ENCODE measurements around the gene SSTR5. TPM values are rescaled to one million over a fixed set of nuclear protein-coding genes. Genes with fewer than 3 reads are reported as not detected.

SSTR5 gene
- total RNA-seq, 4 donors from 2014 or later: not detected

GRCh38 chr16:1095450-1096168 is 23.1 kb downstream of the SSTR5 start:
- Histone ChIP-seq H3K9me3 (no peaks in the 10 kb centered on the region), H3K4me3 (no peak overlapping the region), H3K4me1 (no peaks in the 10 kb centered on the region), H3K36me3 (no peaks in the 10 kb centered on the region), H3K27ac (no peak overlapping the region), H3K27me3 (peaks cover 0 to 77% of the 10 kb centered on the region in 2 donors)
- no peak for TF ChIP-seq EP300 (IDR thresholded peaks at IDR 0.05)
- TF ChIP-seq POLR2A (IDR thresholded peaks at IDR 0.05): no peak
- no peak for TF ChIP-seq CTCF (IDR thresholded peaks at IDR 0.05)
- WGBS, 2 donors: 35 to 42% methylated on average over 9 to 10 of the region's 16 CpGs
- no peak for DNase-seq (ENCODE audit: low spot score in 2 of 2)

GRCh38 chr16:1096169-1097082 is 23.9 kb downstream of the SSTR5 start, which contains the start of gene C1QTNF8:
Gene C1QTNF8, minus strand, starts transcription at chr16:1096244. Its CDS starts 1,322 bp downstream, at chr16:1094922.
- Histone ChIP-seq H3K9me3 (no peaks in the 10 kb centered on the region), H3K4me1 (no peaks in the 10 kb centered on the region), H3K4me3 (no peak within 1 kb of the TSS), H3K27ac (no peak within 1 kb of the TSS), H3K27me3 (peaks cover 0 to 76% of the 10 kb centered on the region in 2 donors), H3K36me3 (no peaks in the 10 kb centered on the region)
- TF ChIP-seq POLR2A (IDR thresholded peaks at IDR 0.05) (no peak), CTCF (IDR thresholded peaks at IDR 0.05) (no peak), EP300 (IDR thresholded peaks at IDR 0.05) (no peak)
- 51 to 53% methylated on average over 43 to 44 of the region's 55 CpGs for WGBS, 2 donors
- DNase-seq (ENCODE audit: low spot score in 2 of 2): no peak

GRCh38 chr16:1097156-1097555 is 24.6 kb downstream of the SSTR5 start:
- H3K4me1 ChIP-seq: no peaks in the 10 kb centered on the region
- no peak overlapping the region for H3K27ac ChIP-seq
- TF ChIP-seq EP300 (IDR thresholded peaks at IDR 0.05) (no peak), CTCF (IDR thresholded peaks at IDR 0.05) (no peak), POLR2A (IDR thresholded peaks at IDR 0.05) (no peak)
- H3K4me3 ChIP-seq: no peak overlapping the region
- H3K9me3 ChIP-seq: no peaks in the 10 kb centered on the region
- peaks cover 0 to 76% of the 10 kb centered on the region in 2 donors for H3K27me3 ChIP-seq
- no peaks in the 10 kb centered on the region for H3K36me3 ChIP-seq
- WGBS, 2 donors: 55 to 74% methylated on average over 4 to 17 of the region's 18 CpGs
- DNase-seq (ENCODE audit: low spot score in 2 of 2): no peak

- Histone ChIP-seq H3K27me3 (peaks cover 0 to 80% of the 10 kb centered on the region in 2 donors), H3K36me3 (no peaks in the 10 kb centered on the region), H3K4me3 (no peak overlapping the region), H3K4me1 (peaks cover 0 to under 1% (median 0%) of the 10 kb centered on the region in 4 donors), H3K27ac (no peak overlapping the region), H3K9me3 (no peaks in the 10 kb centered on the region)
- WGBS, 2 donors: 51 to 64% methylated on average over 9 to 23 of the region's 23 CpGs
- no peak for TF ChIP-seq POLR2A (IDR thresholded peaks at IDR 0.05)
- TF ChIP-seq CTCF (IDR thresholded peaks at IDR 0.05): no peak
- no peak for TF ChIP-seq EP300 (IDR thresholded peaks at IDR 0.05)
- DNase-seq (ENCODE audit: low spot score in 2 of 2): no peak
These were observed 25.3 kb downstream of the SSTR5 start for GRCh38 chr16:1097800-1098199.
